Activated CD8-positive, alpha-beta T cell treated with anti-CD3 and anti-CD28 coated beads for 36 hours (primary cell): ENCODE results near the gene GPR142. TPM values are rescaled to one million over a fixed set of nuclear protein-coding genes. Genes with fewer than 3 reads are reported as not detected.

Experiments
- ATAC-seq: fragments of 200-7000 bp; cut with Tn5 transposase; one replicate; pipeline ENCODE4 v1.10.0; 2021; ENCODE audit warnings: mild to moderate bottlenecking, moderate library complexity
- CTCF ChIA-PET: fragments of 350-600 bp; sonication (Branson Sonifier 250); formaldehyde crosslinking; loops from one replicate; lab custom pipeline; 2021; ENCODE audit warnings: antibody characterized with exemption; lab: Charles Lee
- POLR2A ChIA-PET: fragments of 350-600 bp; sonication (Branson Sonifier 250); formaldehyde crosslinking; loops from one replicate; lab custom pipeline; 2021; ENCODE audit warnings: antibody characterized with exemption; lab: Charles Lee
- DNase-seq: peaks from one replicate; pipeline ENCODE4 v3.0.0-alpha.2; 2020
- H3K27ac Mint-ChIP-seq: one replicate; pipeline ENCODE4 v1.8.0; 2021; ENCODE audit warnings: mild to moderate bottlenecking, mixed read lengths
- H3K27me3 Mint-ChIP-seq: one replicate; pipeline ENCODE4 v1.8.0; 2021; ENCODE audit warnings: mixed read lengths
- H3K36me3 Mint-ChIP-seq: one replicate; pipeline ENCODE4 v1.8.0; 2021; ENCODE audit warnings: low read depth, mixed read lengths
- H3K4me1 Mint-ChIP-seq: one replicate; pipeline ENCODE4 v1.8.0; 2021; ENCODE audit warnings: low read depth, mixed read lengths
- H3K4me3 Mint-ChIP-seq: one replicate; pipeline ENCODE4 v1.8.0; 2021; ENCODE audit warnings: mild to moderate bottlenecking, moderate library complexity, mixed read lengths
- H3K9me3 Mint-ChIP-seq: one replicate; pipeline ENCODE4 v1.8.0; 2021; ENCODE audit warnings: mixed read lengths
- CTCF ChIP-seq: fragments of 200-600 bp; IDR thresholded peaks from one replicate; pipeline ENCODE4 v1.8.0; 2022; ENCODE audit warnings: antibody characterized with exemption, mild to moderate bottlenecking
- intact Hi-C: fragments of 100-400 bp; cut with micrococcal nuclease; formaldehyde crosslinking; loops from one replicate; pipeline ENCODE4 v1.10.0; 2022
- total RNA-seq, 2 experiments: library from RNA; stranded (reverse); gene quantifications; one replicate each; pipeline ENCODE4 v1.2.3, GENCODE V29; 2021

Gene GPR142
- total RNA-seq, 2 experiments from 2014 or later = not detected

DNA sequence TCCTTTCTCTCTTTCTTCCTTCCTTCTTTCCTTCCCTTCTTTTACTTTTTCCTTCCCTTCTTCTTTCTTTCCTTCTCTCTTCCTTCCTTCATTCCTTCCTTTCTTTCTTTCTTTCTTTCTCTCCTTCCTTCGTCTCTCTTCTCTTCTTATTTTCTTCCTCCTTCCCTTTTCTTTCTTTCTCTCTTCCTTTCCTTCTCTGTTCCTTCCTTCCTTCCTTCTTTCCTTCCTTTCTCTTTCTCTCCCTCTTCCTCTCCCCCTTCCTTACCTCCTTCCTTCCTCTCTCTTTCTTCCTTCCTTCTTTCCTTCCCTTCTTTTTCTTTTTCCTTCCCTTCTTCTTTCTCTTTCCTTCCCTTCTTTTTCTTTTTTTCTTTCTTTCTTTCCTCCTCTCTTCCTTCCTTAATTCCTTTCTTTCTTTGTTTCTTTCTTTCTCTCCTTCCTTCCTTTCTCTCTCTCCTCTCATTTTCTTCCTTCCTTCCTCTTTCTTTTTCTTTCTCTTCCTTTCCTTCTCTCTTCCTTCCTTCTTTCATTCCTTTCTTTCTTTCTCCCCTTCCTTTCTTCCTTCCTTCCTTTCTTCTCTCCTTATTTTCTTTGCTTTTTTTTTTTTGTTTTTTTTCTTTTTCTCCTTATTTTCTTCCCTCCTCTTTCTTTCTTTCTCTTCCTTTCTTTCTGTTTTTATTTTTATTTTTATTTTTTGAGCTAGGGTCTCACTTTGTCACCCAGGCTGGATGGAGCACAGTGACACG lies 22.8 kb downstream of the GPR142 start:
- Mint-ChIP-seq H3K36me3 (no peaks in the 10 kb centered on the region), H3K9me3 (no peaks in the 10 kb centered on the region), H3K27me3 (peaks cover 1% of the 10 kb centered on the region), H3K4me3 (no peak overlapping the region), H3K4me1 (no peaks in the 10 kb centered on the region), H3K27ac (no peak overlapping the region)
- DNase-seq = no peak
- intact Hi-C loops = no loop called here
- ChIA-PET CTCF (interaction anchor here (1.7 to 6.4 kb wide), 4 partner anchors 10 to 29 kb away, joined by 5 to 43 read pairs (median 23); partner anchors contain the start of genes BTBD17 and GPR142), POLR2A (no interaction called here)
- ATAC-seq = no peak
- peak; percentile 22 for TF ChIP-seq CTCF

GRCh38 chr17:74390680-74391653 lies 23.7 kb downstream of the GPR142 start:
- ChIA-PET POLR2A (interaction anchor here (0.6 kb wide), 1 partner anchor 110 kb away, joined by 3 read pairs; no protein-coding TSS in a partner anchor), CTCF (interaction anchor here (1.1 to 6.4 kb wide), 5 partner anchors 11 to 90 kb away, joined by 4 to 43 read pairs (median 5); partner anchors contain the start of genes BTBD17 and GPR142)
- no peak for TF ChIP-seq CTCF
- peaks cover 1% of the 10 kb centered on the region for H3K27me3 Mint-ChIP-seq
- H3K4me3 Mint-ChIP-seq = no peak overlapping the region
- no peak overlapping the region for H3K27ac Mint-ChIP-seq
- H3K9me3 Mint-ChIP-seq = no peaks in the 10 kb centered on the region
- DNase-seq (no peak), ATAC-seq (no peak)
- no peaks in the 10 kb centered on the region for H3K4me1 Mint-ChIP-seq
- H3K36me3 Mint-ChIP-seq = no peaks in the 10 kb centered on the region
- intact Hi-C loops = no loop called here

DNA sequence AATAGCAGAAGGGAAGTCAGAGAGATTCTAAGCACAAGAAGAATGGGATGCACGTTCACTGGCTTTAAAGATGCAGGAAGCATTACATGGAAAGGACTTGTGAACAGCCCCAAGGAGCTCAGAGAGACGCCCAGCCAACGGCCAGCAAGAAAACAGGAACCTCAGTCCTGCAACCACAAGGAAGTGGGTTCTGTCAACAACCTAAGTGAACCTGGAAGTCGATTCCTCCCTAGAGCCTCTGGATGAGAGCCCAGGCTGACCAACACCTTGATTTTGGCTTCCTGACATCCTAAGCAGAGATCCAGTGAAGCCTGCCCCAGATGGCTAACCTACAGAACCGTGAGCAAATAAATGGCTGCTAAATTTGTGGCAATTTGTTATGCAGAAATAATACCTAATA lies 24.5 kb downstream of the GPR142 start:
- intact Hi-C loops = no loop called here
- CTCF ChIA-PET = interaction anchor here (1.1 to 6.4 kb wide), 5 partner anchors 12 to 91 kb away, joined by 4 to 43 read pairs (median 5); partner anchors contain the start of genes BTBD17 and GPR142
- Mint-ChIP-seq H3K9me3 (no peaks in the 10 kb centered on the region), H3K4me3 (no peak overlapping the region), H3K36me3 (no peaks in the 10 kb centered on the region), H3K27me3 (peaks cover 1% of the 10 kb centered on the region), H3K27ac (no peak overlapping the region), H3K4me1 (no peaks in the 10 kb centered on the region)
- TF ChIP-seq CTCF = no peak
- POLR2A ChIA-PET = no interaction called here
- ATAC-seq (no peak), DNase-seq (no peak)

DNA sequence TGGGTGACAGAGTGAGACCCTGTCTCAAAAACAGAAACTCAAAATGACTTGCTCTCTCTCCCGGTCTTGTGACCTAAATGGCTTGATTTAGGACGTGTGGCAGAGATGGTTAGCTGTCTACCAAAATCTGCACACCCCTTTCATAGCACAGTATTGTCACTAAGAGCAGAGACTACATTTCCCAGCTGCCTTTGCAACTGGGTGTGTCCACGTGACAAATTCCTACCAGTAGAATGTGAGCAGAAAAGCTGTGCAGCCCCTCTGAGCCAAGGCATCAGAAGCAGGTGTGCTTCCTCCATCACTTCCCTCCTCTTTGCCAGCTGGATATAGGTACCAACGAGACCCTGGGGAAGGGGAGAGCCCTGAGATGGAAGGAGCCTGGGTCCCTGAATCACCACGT lies 25.5 kb downstream of the GPR142 start:
- ChIA-PET CTCF (interaction anchor here (0.9 to 6.4 kb wide), 6 partner anchors 13 to 101 kb away, joined by 3 to 43 read pairs (median 4); partner anchors contain the start of gene GPR142), POLR2A (interaction anchor here (0.8 kb wide), 1 partner anchor 12 kb away, joined by 3 read pairs; no protein-coding TSS in a partner anchor)
- H3K36me3 Mint-ChIP-seq = no peaks in the 10 kb centered on the region
- no peak overlapping the region for H3K27ac Mint-ChIP-seq
- intact Hi-C loops = no loop called here
- ATAC-seq (no peak), DNase-seq (no peak)
- no peak for TF ChIP-seq CTCF
- no peak overlapping the region for H3K4me3 Mint-ChIP-seq
- H3K9me3 Mint-ChIP-seq = no peaks in the 10 kb centered on the region
- H3K4me1 Mint-ChIP-seq = no peaks in the 10 kb centered on the region
- H3K27me3 Mint-ChIP-seq = peaks cover 1% of the 10 kb centered on the region
